Fibroblast of peridontal ligament (primary cell): Measurements from ENCODE around the gene SLC45A2.
"Not testable (repeated sequence)": the region's sequence is repeated elsewhere in the genome, so short reads cannot be mapped to it uniquely, and the experiment has no call there.

Experiments used
- DNase-seq: peaks from one replicate; pipeline ENCODE4 v3.0.0-alpha.2; 2010; ENCODE audit errors: extremely low read depth

The SLC45A2 gene

DNA sequence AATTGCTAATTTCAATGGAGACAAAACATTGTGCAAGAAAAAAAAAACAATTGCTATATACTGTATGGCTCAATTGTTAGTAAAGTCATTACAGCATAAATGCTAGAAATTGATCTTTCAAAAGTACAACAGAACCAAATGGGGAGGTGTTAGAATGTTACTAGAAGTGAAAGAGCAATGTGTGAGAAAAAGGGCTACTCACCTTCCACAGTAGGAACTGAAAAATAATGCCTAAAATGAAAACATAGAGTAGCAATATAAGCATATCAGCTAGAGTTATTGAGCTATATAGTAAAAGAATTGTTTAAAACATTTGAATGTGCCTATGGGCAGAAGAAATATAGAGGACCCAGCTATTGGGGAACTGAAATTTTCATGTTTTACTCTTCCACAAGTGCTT lies 59.2 kb downstream of the SLC45A2 start:
- no peak for DNase-seq

- no peak for DNase-seq
These were observed 63.5 kb downstream of the SLC45A2 start for GRCh38 chr5:33921002-33921401.

- not testable (repeated sequence) for DNase-seq
These were observed 69.6 kb downstream of the SLC45A2 start for GRCh38 chr5:33914844-33915243.

DNA sequence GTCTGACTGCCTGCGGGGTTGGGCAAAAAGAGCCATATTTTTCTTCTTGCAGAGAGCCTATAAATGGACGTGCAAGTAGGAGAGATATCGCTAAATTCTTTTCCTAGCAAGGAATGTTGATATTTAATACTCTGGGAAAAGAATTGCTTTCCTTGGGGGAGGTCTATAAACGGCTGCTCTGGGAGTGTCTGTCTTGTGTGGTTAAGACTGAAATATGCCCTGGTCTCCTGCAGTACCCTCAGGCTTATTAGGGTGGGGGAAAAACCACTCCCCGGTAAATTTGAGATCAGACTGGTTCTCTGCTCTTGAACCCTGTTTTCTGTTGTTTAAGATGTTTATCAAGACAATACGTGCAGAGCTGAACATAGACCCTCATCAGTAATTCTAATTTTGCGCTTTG lies 78.2 kb downstream of the SLC45A2 start:
- DNase-seq = peak; percentile 20

- DNase-seq = no peak
These were observed 79.1 kb downstream of the SLC45A2 start for GRCh38 chr5:33905381-33905780.

- DNase-seq = no peak
These were observed 81.4 kb downstream of the SLC45A2 start for GRCh38 chr5:33903118-33903517.

GRCh38 chr5:33901156-33901555 lies 83.3 kb downstream of the SLC45A2 start:
- peak; percentile 82 for DNase-seq
